Fibroblast of peridontal ligament (primary cell): ENCODE data around the gene FAM234A.
"Not testable (repeated sequence)": the region's sequence is repeated elsewhere in the genome, so short reads cannot be mapped to it uniquely, and the experiment has no call there.

Experiments
- DNase-seq: peaks from one replicate; pipeline ENCODE4 v3.0.0-alpha.2; 2010; ENCODE audit errors: extremely low read depth

FAM234A gene

GRCh38 chr16:265711-266110 lies 31.1 kb downstream of the FAM234A start:
- no peak for DNase-seq

DNA sequence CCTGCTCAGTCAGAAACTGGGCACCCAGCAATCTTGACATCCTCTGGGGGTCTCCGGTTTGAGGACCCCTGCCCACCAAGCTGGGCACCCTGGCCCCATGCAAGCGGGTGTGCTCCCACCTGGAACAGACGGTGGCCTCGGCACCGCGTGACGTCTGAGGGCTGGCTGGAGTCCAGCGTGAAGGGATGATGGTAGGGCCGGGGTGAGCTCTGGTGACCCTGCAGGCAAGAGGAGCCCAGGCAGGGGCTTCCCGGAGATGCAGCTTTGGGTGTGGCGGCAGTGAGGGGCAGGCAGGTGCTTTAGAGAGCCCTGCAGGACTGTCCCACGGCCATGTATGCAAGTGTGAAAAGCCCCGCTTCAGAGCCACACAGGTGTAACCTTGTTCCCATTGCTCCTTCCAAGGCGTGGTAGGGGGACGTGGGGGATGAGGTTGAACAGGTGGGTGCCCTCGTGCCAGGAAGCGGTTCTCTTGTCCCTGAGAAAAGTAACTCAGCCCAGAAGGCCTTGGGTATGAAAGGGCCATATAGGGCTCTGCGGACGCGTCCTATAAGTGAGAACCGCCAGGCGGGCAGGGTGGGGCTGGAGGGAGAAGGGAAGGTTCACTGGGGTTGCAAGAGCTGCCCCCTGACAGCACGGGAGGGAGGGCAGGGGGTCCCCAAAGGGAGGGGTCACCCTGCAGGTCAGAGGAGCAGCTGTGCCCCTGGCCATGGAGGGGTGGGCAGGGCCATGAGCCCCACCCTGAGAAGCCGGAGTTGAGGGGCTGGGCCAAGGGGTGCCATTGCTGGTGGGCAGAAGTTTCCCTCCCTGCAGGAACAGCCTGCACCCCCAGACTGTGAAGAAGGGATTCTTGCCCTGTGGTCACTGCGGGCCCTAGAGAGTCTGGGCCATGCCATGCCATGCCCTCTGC lies 31.9 kb downstream of the FAM234A start:
- DNase-seq: no peak

GRCh38 chr16:267562-267961 lies 32.9 kb downstream of the FAM234A start:
- DNase-seq: not testable (repeated sequence)

DNA sequence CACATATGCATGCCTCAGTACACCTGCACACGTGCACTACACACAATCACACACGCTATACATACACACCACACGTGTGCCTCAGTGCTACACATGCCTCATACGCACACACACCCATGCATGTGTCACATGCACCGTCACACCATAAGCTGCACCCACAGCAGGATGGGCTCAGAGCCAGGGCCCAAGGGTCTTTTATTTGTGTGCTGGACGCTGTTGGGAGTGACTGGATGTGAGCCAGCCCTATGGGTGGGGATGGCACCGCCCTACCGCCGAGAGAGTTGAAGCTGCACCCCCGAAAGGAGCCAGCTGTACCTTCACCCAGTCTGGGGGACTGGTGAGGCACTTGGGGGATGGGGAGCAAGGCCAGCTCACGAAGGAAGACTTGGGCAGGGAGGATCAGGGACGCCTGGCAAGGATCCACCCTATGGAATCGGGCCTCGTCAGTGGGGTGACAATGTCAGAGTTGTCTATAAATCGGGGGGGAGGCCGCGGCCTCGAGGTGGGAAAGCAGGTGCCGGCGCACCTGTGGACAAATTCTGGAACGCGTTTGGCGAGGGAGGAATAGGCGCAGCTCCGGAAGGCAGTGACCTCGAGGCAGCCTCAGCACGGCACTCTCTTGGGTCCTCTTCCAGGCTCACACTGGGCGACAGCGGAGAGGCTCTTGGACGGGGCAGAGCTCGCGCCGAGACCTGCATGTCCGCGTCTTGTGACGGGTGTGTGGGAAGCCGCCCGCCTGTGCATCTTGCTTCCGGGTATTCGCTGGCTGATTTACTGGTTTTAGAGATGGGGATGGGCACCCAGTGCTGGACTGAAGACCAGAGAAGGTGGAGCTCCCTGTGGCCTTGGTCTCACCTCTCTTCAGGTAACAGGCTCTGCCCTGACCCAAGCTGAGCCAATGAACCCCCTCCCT lies 33.8 kb downstream of the FAM234A start:
- DNase-seq: no peak

GRCh38 chr16:269061-269796 lies 34.6 kb downstream of the FAM234A start:
- DNase-seq: no peak

DNA sequence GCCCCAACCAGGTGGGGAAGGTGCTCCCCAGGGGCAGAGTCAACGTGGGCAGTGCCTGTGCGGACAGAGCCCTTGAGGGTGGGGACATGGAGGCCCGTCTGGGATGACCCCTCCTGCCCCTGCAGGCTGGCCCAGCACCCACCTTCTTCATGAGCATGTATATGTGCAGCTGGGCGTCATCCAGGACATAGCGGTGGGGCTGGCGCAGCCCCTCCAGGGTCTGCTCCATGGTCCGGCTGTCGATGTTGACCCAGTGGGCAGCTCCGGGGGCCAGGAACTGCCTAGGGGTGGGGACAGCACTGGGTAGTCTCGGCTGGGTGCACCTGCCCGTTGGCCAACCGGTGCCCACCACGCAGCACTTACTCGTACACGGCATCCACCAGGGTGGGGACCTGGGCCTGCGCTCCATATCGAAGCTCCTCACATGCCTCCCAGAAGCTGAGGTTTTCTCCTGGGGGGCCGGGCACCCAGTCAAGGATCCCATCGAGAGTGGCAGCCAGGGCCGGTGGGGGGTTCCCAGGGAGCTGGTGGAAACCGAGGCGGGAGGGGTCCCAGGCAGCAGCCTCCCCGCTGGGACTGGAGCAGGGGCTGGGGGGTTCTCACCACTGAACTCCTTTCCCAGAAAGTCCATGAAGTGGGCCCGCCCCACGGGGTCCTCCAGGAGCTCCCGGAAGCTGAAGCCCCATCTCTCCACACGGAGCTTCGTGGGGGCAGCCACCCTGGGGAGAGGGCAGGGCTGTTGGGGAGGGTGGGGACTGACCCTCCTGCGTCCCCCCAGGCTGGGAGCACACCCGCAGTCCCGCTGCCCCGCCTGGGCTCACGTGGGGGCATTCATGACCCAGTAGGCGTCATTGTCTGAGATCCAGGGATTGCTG lies 36.0 kb downstream of the FAM234A start:
- DNase-seq: no peak

DNA sequence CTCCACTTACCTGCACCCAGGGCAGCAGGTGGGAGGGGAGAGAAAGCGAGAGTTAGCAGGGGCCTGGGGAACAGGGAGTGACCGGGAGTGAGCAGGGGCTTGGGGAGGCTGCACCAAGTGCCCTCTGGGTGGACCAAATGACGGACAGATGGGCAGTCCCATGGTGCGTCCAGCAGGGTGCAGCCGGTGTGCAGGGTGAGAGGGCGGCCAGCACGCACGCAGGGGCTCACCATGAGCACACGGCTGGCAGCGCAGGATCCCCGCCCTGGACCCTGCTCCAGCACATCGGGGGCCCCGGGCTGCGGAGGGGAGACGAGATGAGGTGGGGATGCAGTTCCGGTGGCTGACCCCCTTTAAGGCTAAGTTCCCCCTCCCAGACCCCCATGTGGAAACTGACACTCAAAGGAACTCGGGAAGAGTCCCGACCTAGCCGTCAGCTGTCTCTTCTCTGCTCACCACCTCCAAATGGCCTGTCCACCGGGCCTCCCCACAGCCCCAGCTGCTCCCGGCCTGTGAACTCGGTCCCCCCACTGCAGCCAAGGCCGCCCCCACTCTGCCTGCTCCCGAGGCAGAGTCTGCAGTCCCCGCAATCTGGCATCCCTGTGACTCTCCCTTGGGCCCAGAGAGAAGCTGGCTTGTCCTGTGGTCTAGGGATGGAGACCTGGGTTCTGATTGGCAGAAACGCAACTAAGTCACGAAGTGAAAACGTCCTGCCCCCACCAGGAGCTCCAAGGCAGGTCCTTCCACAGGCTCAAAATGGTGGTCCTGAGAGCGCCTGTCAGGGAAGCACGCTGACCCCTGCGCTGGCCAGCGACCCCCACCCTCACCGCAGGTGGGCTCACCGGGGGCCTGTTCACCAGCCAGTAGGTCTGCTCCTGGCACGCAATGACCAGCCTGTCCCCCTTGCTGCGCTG lies 38.3 kb downstream of the FAM234A start:
- DNase-seq: no peak

DNA sequence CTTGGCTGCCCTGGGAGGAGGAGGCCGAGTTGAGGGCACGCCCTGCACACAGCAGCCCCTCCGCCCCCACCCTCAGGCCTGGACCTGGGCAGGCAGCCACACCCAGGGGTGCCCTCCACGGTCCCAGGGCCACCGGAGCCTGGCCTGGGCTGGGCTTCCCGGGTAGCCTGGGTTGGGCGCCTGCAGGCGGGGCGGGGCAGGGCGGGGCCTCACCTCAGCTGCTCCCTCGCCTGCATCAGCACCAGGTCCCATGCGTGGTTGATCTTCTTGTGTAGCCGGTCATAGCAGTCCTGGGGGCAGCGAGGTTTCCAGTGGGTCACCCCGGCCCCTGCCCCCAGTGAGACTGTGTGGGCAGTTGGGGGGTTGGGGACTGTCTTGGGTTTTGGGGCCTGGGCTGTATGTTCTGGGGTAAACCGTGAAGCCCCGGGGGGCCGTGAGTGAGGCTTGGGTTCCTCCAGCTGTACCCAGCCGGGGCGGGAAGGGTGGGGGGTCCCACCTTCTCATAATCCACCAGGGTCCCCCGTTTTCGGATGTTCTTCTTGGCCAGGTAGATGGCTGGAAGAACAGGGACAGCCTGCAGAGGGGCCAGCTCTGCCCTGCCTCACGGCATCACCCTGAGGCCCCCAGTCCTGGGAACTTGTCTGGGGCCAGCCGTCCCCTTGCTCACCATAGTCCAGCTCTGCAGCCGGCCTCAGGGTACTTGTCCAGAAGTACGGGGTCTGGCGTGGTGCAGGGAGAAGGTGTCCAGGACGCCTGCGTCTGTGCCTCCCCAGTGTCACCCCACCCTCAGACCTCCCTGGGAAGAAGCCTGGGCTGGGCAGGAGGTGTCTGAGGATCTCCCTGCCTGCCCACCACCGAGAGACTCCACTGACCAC lies 39.2 kb downstream of the FAM234A start:
- no peak for DNase-seq

- no peak for DNase-seq
Observed at GRCh38 chr16:275041-275641, 40.5 kb downstream of the FAM234A start.

GRCh38 chr16:275786-276232 lies 41.2 kb downstream of the FAM234A start, which contains the start of gene RGS11:
Gene RGS11, minus strand, starts transcription at chr16:275944. Its CDS starts 33 bp downstream, at chr16:275911.
- DNase-seq: no peak

DNA sequence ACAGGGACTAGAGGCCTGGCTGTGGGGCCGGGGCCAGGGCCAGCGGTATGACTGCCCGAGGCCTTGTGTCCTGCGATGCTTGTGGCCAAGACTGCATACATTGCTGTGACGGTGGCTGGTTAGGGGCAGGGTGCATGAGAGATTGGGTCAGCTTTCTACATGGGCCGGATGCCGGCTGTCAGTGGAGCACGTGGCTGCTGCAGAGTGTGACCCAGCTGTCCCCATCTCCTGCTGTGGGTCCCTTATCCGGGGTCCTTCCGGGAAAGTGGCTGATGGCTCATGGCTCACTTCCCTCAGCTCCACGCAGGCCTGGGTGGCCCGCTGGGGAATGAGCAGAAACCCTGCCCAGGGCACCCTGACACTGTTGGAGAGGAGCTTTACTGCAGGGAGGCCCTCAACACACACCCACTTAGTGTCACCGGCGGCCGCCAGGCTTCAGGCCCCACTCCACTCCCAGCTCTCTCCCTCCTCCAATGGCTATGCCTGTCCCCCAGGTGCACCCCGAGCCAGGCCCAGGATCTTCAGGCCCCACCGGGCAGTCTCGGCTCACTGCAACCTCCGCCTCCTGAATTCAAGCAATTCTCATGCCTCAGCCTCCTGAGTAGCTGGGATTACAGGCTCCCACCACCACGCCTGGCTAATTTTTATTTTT lies 41.9 kb downstream of the FAM234A start:
- DNase-seq: peak; percentile 4

DNA sequence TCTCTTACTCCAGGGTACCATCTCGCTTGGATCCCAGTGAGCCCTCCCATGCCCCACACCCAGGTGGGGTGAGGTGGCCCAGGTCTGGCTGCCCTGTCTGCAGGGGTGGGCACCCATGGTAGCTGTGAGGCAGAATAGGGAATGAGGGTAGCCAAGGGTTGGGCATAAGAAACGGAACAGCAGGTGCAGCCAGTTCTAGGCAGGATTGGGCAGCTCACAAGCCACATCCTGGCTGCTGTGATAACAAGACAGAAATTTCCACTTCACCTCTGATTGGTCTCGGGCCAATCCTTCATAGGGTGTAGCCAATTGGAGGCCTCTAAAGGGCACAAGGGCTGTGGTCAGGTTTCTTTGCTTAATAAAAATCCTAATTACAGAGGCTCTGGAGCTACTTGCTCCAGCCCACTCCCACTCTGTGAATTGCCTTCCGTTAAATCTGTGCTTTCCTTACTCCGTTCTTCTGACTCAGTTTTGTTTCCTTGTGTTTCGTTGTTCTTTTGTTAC lies 44.3 kb downstream of the FAM234A start:
- no peak for DNase-seq

- no peak for DNase-seq
Observed at GRCh38 chr16:279531-279930, 44.9 kb downstream of the FAM234A start.

DNA sequence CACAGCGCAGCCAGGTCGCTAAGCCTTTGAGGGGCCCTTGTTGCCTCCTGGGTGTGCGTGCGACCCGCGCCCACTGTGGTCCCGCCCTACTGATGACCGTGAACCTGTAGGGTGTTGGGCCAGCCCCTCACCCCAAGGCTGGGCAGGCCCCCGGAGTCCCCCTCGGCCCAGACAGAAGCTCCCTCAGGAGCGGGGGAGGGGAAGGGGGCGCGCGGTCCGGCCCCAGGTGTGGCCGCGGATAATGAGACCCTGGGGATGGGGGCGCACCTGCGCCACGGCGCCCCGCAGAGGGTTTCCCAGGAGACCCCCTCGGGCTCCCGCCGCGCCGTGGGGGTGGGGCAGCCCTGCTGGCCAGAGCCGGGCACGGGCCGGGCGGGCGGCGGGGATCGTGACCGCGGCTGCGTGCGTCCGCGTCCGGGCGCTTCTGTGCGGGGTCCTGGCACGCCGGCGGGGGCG lies 45.4 kb downstream of the FAM234A start:
- no peak for DNase-seq

DNA sequence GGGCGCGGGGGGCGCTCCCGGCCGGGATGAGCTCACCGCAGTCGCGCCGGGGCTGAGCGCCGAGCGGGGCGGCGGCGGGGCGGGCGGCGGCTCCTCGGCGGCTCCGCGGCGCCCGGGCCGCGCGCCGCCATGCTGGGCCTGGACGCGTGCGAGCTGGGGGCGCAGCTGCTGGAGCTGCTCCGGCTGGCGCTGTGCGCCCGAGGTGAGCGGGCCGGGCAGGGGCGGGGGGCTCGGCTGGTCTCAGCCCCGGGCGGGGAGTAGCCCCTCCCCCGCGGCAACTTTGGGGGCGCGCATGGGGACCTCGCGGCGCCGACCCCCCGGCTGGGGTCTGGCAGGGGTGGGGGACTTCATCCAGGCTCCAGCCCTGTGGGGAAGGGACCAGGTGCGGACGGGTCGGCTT lies 45.9 kb downstream of the FAM234A start, which contains the start of gene ARHGDIG:
ARHGDIG (plus strand) TSS at position 40 of the 400 bp plus-strand sequence; CDS start at position 130, 90 bp downstream.
- DNase-seq: no peak

GRCh38 chr16:280991-281659 lies 46.5 kb downstream of the FAM234A start:
- DNase-seq: no peak
